AG04450 (cell line): ENCODE results near the gene SBDS. TPM values are rescaled to one million over a fixed set of nuclear protein-coding genes. Genes with fewer than 3 reads are reported as not detected.
A peak's percentile ranks its signal among the peaks of the same experiment; 100 is the strongest.
"Not testable (repeated sequence)": the region's sequence is repeated elsewhere in the genome, so short reads cannot be mapped to it uniquely, and the experiment has no call there.

ENCODE experiments used
- CTCF ChIA-PET: fragments of 300-600, 350-600 bp; formaldehyde crosslinking; extraction: SDS; loops from one replicate; lab custom pipeline; 2022; ENCODE audit warnings: antibody characterized with exemption, inconsistent platforms; lab: Charles Lee
- POLR2A ChIA-PET: fragments of 350-600 bp; formaldehyde crosslinking; extraction: SDS; loops from one replicate; lab custom pipeline; 2021; ENCODE audit warnings: antibody characterized with exemption, inconsistent platforms; lab: Yijun Ruan, JAX
- DNase-seq: peaks from one replicate; pipeline ENCODE4 v3.0.0-alpha.2; 2011; ENCODE audit warnings: low read depth, low spot score
- H3K27ac ChIP-seq: one replicate; pipeline ENCODE4 v1.5.1; 2012; ENCODE audit warnings: low read depth, low read length, control low read depth
- H3K27me3 ChIP-seq: one replicate; pipeline ENCODE4 v1.6.0; 2012; ENCODE audit warnings: low read length; ENCODE audit not compliant: control insufficient read depth, insufficient read depth
- H3K4me3 ChIP-seq: 2 replicates; pipeline ENCODE4 v1.5.1; 2011; ENCODE audit warnings: mild to moderate bottlenecking, low read depth, low read length, control low read depth
- H3K9me3 ChIP-seq: 2 replicates; pipeline ENCODE4 v1.5.1; 2012; ENCODE audit warnings: low read length; ENCODE audit not compliant: control insufficient read depth, insufficient read depth
- CTCF ChIP-seq: IDR thresholded peaks from 2 replicates; pipeline ENCODE4 v1.5.1; 2011; ENCODE audit warnings: low read depth, low read length, control low read depth, inconsistent platforms
- polyA minus RNA-seq: library from RNA; depleted of rRNA, polyadenylated mRNA; stranded (reverse); fragments of >200 nt; gene quantifications from 2 replicates; pipeline ENCODE4 v1.2.3, GENCODE V29; 2011; rRNA and poly(A)+ RNA removed
- polyA plus RNA-seq: library from polyadenylated mRNA; depleted of rRNA; stranded (reverse); fragments of >200 nt; gene quantifications from 2 replicates; pipeline ENCODE4 v1.2.3, GENCODE V29; 2011; rRNA removed

The SBDS gene
- 82.7 and 119 TPM in 2 replicates for polyA plus RNA-seq
- 14.0 and 28.1 TPM in 2 replicates for polyA minus RNA-seq

GRCh38 chr7:66995050-66995776, at the start of gene SBDS:
TSS of gene SBDS (minus strand) at chr7:66995586. CDS start at chr7:66995417, 169 bp downstream.
- POLR2A ChIA-PET = interaction anchor here (0.6 to 1.4 kb wide), 4 partner anchors 16 to 255 kb away, joined by 3 to 7 read pairs (median 4); partner anchors contain the start of gene RABGEF1
- Histone ChIP-seq H3K27ac (peak within 1 kb of the TSS; percentile 97), H3K4me3 (peak within 1 kb of the TSS; percentile 70)
- not testable (repeated sequence) for H3K9me3 ChIP-seq, H3K27me3 ChIP-seq
- CTCF ChIA-PET = interaction anchor here (0.5 to 0.6 kb wide), 2 partner anchors 18 to 19 kb away, joined by 4 to 5 read pairs; no protein-coding TSS in a partner anchor
- peak; percentile 96 for DNase-seq

GRCh38 chr7:67043559-67043930, 48.2 kb upstream of the SBDS start:
- POLR2A ChIA-PET = interaction anchor here (0.7 to 1.0 kb wide), 2 partner anchors 259 to 928 kb away, joined by 7 to 10 read pairs; no protein-coding TSS in a partner anchor
- H3K9me3 ChIP-seq, H3K27me3 ChIP-seq, H3K4me3 ChIP-seq, CTCF ChIA-PET, DNase-seq, H3K27ac ChIP-seq: not testable (repeated sequence)

GRCh38 chr7:67042781-67043558, 47.6 kb upstream of the SBDS start:
- H3K4me3 ChIP-seq, H3K27ac ChIP-seq, CTCF ChIA-PET, H3K27me3 ChIP-seq, H3K9me3 ChIP-seq: not testable (repeated sequence)
- peak; percentile 26 for DNase-seq
- POLR2A ChIA-PET = interaction anchor here (0.7 to 1.0 kb wide), 2 partner anchors 259 to 927 kb away, joined by 7 to 10 read pairs; no protein-coding TSS in a partner anchor

- H3K9me3 ChIP-seq, H3K4me3 ChIP-seq, H3K27me3 ChIP-seq, POLR2A ChIA-PET, H3K27ac ChIP-seq, DNase-seq: not testable (repeated sequence)
- peak; percentile 31; the same call in 1 of the 2 replicates for TF ChIP-seq CTCF
- CTCF ChIA-PET = interaction anchor here (0.8 to 1.5 kb wide), 4 partner anchors 11 to 256 kb away, joined by 3 to 4 read pairs (median 4); no protein-coding TSS in a partner anchor
Observed at GRCh38 chr7:67040832-67041231, 45.4 kb upstream of the SBDS start.

GRCh38 chr7:67036432-67037395, 41.3 kb upstream of the SBDS start:
- H3K9me3 ChIP-seq, H3K4me3 ChIP-seq, H3K27ac ChIP-seq, DNase-seq, CTCF ChIA-PET, H3K27me3 ChIP-seq, POLR2A ChIA-PET: not testable (repeated sequence)

- no peak for TF ChIP-seq CTCF
- POLR2A ChIA-PET = no interaction called here
Observed at GRCh38 chr7:67033251-67033650, 37.9 kb upstream of the SBDS start.

GRCh38 chr7:67031685-67032084, 36.3 kb upstream of the SBDS start:
- DNase-seq, CTCF ChIA-PET, H3K27ac ChIP-seq, H3K9me3 ChIP-seq, H3K4me3 ChIP-seq, POLR2A ChIA-PET, H3K27me3 ChIP-seq: not testable (repeated sequence)

More at GRCh38 chr7:67033251-67033650, 37.9 kb upstream of the SBDS start:
- CTCF ChIA-PET = no interaction called here
- Histone ChIP-seq H3K27me3 (no peaks in the 10 kb centered on the region), H3K27ac (no peak overlapping the region), H3K9me3 (no peaks in the 10 kb centered on the region; the same call in none of the 2 replicates), H3K4me3 (no peak overlapping the region)
- no peak for DNase-seq

GRCh38 chr7:67025459-67025858, 30.1 kb upstream of the SBDS start:
- not testable (repeated sequence) for H3K4me3 ChIP-seq, DNase-seq
- CTCF ChIA-PET = interaction anchor here (0.7 to 1.0 kb wide), 2 partner anchors 15 to 707 kb away, joined by 3 read pairs; no protein-coding TSS in a partner anchor

More at GRCh38 chr7:67025459-67025858, 30.1 kb upstream of the SBDS start:
- peak overlapping the region; percentile 57 for H3K27ac ChIP-seq
- H3K9me3 ChIP-seq, POLR2A ChIA-PET, H3K27me3 ChIP-seq: not testable (repeated sequence)
